Psoas muscle (tissue), 8 donors: ENCODE data around the gene ARHGEF3. TPM values are rescaled to one million over a fixed set of nuclear protein-coding genes. Genes with fewer than 3 reads are reported as not detected.
A peak's percentile ranks its signal among the peaks of the same experiment; 100 is the strongest.

Experiments used
- ATAC-seq, 4 donors: fragments of 200-7000 bp; cut with Tn5 transposase; one replicate each; pipeline ENCODE4 v1.9.1; 2020; ENCODE audit warnings: moderate library complexity in 3 of 4, mild to moderate bottlenecking in 2 of 4
- DNase-seq, 2 donors: peaks; one replicate each; pipeline ENCODE4 v3.0.0-alpha.2; 2020
- H3K27ac ChIP-seq: fragments of 200-600 bp; one replicate; pipeline ENCODE4 v1.8.0; 2022
- H3K27me3 ChIP-seq, 3 donors: fragments of 200-600 bp in 1 of 3; one replicate each; pipeline versions ENCODE4 v1.6.1 to v1.8.0; 2013 to 2022; ENCODE audit warnings: low read length in 2 of 3, mild to moderate bottlenecking in 2 of 3, moderate library complexity in 1 of 3; ENCODE audit not compliant: insufficient read depth in 3 of 3
- H3K36me3 ChIP-seq, 2 donors: fragments of 200-600 bp in 1 of 2; one replicate each; pipeline versions ENCODE4 v1.6.1 to v1.8.0; 2013 to 2022; ENCODE audit warnings: low read depth in 1 of 2, mild to moderate bottlenecking in 1 of 2, moderate library complexity in 1 of 2; ENCODE audit not compliant: insufficient read depth in 1 of 2
- H3K4me1 ChIP-seq: fragments of 200-600 bp; one replicate; pipeline ENCODE4 v1.8.0; 2022
- H3K4me3 ChIP-seq: fragments of 200-600 bp; one replicate; pipeline ENCODE4 v1.8.0; 2022; ENCODE audit warnings: mild to moderate bottlenecking
- H3K9me3 ChIP-seq: fragments of 200-600 bp; one replicate; pipeline ENCODE4 v1.8.0; 2022
- CTCF ChIP-seq: fragments of 200-600 bp; IDR thresholded peaks from one replicate; pipeline ENCODE4 v1.8.0; 2022; ENCODE audit warnings: antibody characterized with exemption
- WGBS, 3 donors: extraction: QIAGEN DNeasy Blood & Tissue Kit; methylation state at CpG; one replicate each; pipeline versions ENCODE4 v1.1.6 to v1.1.7; 2013; 5-methylcytosine and 5-hydroxymethylcytosine counted together
- intact Hi-C, 2 donors: fragments of 100-400 bp; cut with DNase I; formaldehyde crosslinking; loops; one replicate each; pipeline versions ENCODE4 v1.11.0 to v1.14.2; 2022
- polyA plus RNA-seq, 3 donors: library from polyadenylated mRNA; stranded (reverse); fragments of 200-250 nt; gene quantifications; one replicate each; pipeline ENCODE4 v1.2.3, GENCODE V29; 2013
- total RNA-seq, 4 donors: library from RNA; stranded (reverse); fragmentation: NEBNext Ultra II Directional in 2 of 4; extraction: Animal tissue kit (Norgen Biotek cat#: 25700) in 2 of 4; gene quantifications; one replicate each; pipeline versions ENCODE4 v1.2.1 to v1.2.4, GENCODE V29; 2021 to 2023
- donor health status: healthy with polysubstance abuse.
- donor health status: DM: no; HTN: no; CAD: no; lungs with moderate emphysema.
- donor health status: Bipolar disorder and iron deficiency.
- donor health status: healthy.
- donor health status: DM: yes; HTN: yes; CAD: no.
- donor health status: DM: no; HTN: no; CAD: no.
- donor health status: DM: no; HTN: no; CAD: no.
- donor health status: DM: yes; HTN: yes; CAD: no.

The ARHGEF3 gene
- total and polyA plus RNA-seq, 7 donors = 4.6 to 10.4 (median 6.3) TPM

- intact Hi-C loops = no loop called here
- H3K4me3 ChIP-seq = no peak overlapping the region
- peaks cover 19% of the 10 kb centered on the region for H3K4me1 ChIP-seq
Measured at GRCh38 chr3:56753206-56753820, 48.4 kb downstream of the ARHGEF3 start.

GRCh38 chr3:56751056-56751707 is 50.6 kb downstream of the ARHGEF3 start:
- ATAC-seq = no peak
- TF ChIP-seq CTCF = no peak
- Histone ChIP-seq H3K4me1 (peaks cover 11% of the 10 kb centered on the region), H3K27ac (no peak overlapping the region), H3K27me3 (no peaks in the 10 kb centered on the region), H3K9me3 (no peaks in the 10 kb centered on the region), H3K36me3 (peaks cover 11 to 44% of the 10 kb centered on the region in 2 donors), H3K4me3 (no peak overlapping the region)
- WGBS, 3 donors = 76 to 83% (median 77%) methylated on average over 5 of the region's 5 CpGs
- no peak for DNase-seq
- intact Hi-C loops = no loop called here

More at GRCh38 chr3:56753206-56753820, 48.4 kb downstream of the ARHGEF3 start:
- WGBS, 3 donors = 69 to 89% (median 82%) methylated on average over 4 of the region's 4 CpGs
- no peak overlapping the region for H3K27ac ChIP-seq
- no peak for TF ChIP-seq CTCF
- H3K9me3 ChIP-seq = no peaks in the 10 kb centered on the region
- no peaks in the 10 kb centered on the region for H3K27me3 ChIP-seq
- no peak for ATAC-seq
- H3K36me3 ChIP-seq = peaks cover 11 to 44% of the 10 kb centered on the region in 2 donors
- no peak for DNase-seq

- no peak overlapping the region for H3K4me3 ChIP-seq
- H3K36me3 ChIP-seq = peaks cover 11 to 60% of the 10 kb centered on the region in 2 donors
- H3K4me1 ChIP-seq = no peaks in the 10 kb centered on the region
- no peak overlapping the region for H3K27ac ChIP-seq
- no peaks in the 10 kb centered on the region for H3K9me3 ChIP-seq
- intact Hi-C loops = no loop called here
- no peak for TF ChIP-seq CTCF
- no peaks in the 10 kb centered on the region for H3K27me3 ChIP-seq
- peak in 1 of 4 donors; percentile 61 for ATAC-seq
- WGBS, 3 donors = 35 to 47% (median 43%) methylated on average over 8 of the region's 8 CpGs
- no peak for DNase-seq
Measured at GRCh38 chr3:56748663-56749231, 53.0 kb downstream of the ARHGEF3 start.

- WGBS, 3 donors = 88 to 91% (median 91%) methylated on average over 2 of the region's 2 CpGs
- DNase-seq = no peak
- Histone ChIP-seq H3K36me3 (peaks cover 6 to 64% of the 10 kb centered on the region in 2 donors), H3K4me3 (no peak overlapping the region), H3K9me3 (no peaks in the 10 kb centered on the region), H3K27me3 (no peaks in the 10 kb centered on the region), H3K27ac (no peak overlapping the region), H3K4me1 (no peaks in the 10 kb centered on the region)
- no peak for ATAC-seq
- intact Hi-C loops = no loop called here
- no peak for TF ChIP-seq CTCF
Measured at GRCh38 chr3:56747150-56747549, 54.6 kb downstream of the ARHGEF3 start.
